Stimulated activated CD8-positive, alpha-beta memory T cell treated with anti-CD3 and anti-CD28 coated beads, Interleukin-4, amount 100 ng/mL, for 24 hours (primary cell): ENCODE data around the gene GUCY2D.

ENCODE experiments used
- DNase-seq: peaks from one replicate; pipeline ENCODE4 v3.0.0-alpha.2; 2020; ENCODE audit warnings: low read depth

Gene GUCY2D

DNA sequence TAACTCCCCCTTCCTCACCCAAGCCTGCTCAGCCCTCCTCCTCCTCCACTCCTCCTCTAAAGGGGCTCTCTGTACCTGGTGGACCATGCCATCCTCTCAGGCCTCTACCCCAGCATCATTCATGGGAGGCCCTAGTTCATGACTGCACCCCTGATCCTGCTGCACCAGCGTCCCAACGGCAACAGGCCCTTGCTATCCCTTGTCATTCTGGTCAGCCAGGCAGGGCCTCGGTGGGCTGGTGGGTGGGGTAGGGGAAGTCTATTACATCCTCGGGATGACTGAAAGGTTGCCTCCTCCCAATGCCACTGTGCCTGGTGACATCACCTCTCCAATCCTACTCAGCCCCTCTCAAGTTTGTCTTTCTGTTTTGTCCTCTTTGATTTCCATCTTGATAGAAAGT lies 65.4 kb downstream of the GUCY2D start:
- no peak for DNase-seq

DNA sequence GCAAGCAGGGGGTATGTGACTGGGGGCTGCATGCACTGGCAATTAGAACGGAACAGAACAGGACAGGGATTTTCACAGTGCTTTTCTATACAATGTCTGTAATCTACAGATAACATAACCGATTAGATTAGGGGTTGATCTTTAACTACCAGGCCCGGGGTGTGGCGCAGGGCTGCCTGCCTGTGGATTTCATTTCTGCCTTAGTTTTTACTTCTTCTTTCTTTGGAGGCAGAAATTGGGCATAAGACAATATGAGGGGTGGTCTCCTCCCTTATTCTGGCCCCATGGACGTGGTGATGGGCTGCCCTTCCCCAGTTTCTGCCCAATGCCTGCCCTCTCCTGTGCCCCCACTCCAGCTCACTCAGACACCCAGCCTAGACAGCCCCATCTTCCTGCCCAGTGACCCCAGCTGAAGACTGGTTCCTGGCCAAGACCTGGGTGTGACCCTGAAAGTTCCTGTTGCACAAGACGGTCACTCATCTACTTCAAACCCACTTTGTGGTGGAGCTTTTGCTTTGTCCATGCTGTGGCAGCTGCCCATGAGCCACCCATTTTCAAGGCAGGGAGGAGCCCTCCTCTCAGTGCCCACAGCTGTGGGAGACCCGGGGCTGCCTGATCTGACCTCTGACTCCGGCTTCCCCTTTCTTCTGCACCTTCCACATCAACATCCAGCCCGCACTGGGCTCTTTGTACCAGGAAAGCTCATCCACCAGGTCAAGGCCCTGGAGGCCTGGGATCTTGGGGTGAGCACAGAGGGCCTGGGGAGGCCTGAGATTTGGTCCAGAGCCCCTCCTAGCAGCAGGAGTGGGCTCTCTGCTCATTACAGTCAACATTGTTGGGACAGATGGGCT lies 66.5 kb downstream of the GUCY2D start:
- DNase-seq: no peak

DNA sequence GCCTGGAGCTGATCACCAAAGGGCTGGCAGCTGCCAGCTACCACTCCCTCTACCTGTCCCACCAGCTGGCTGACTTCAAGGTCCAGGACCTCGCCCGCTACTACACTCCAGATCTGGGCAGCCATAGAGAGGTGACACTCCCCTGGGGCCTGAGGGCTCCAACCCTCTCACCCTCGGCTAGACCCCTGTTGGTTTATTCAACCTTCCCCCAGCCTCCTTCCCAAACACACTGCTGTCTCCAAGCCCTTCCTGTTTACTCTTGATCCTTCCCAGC lies 67.1 kb downstream of the GUCY2D start:
- no peak for DNase-seq
